Keratinocyte (primary cell): ENCODE measurements around the gene PPP1R12A. TPM values are rescaled to one million over a fixed set of nuclear protein-coding genes. Genes with fewer than 3 reads are reported as not detected.

ENCODE experiments used
- DNase-seq: peaks from one replicate; pipeline ENCODE4 v3.0.0-alpha.2; 2011; ENCODE audit warnings: low read depth, missing footprints, low spot score
- FAIRE-seq: peaks from 2 replicates; lab custom pipeline; 2011; peaks lifted over from hg19 to GRCh38; lab: Jason Lieb, UNC
- H2AFZ ChIP-seq: 2 replicates; pipeline ENCODE4 v1.6.0; 2012; ENCODE audit warnings: low read length, control low read depth, inconsistent platforms; ENCODE audit not compliant: control insufficient read depth
- H3K27ac ChIP-seq: 2 replicates; pipeline ENCODE4 v1.5.1; 2011; ENCODE audit warnings: low read length; ENCODE audit not compliant: control insufficient read depth, insufficient read depth
- H3K27me3 ChIP-seq: 3 replicates; pipeline ENCODE4 v1.6.0; 2011; ENCODE audit warnings: low read length; ENCODE audit not compliant: control insufficient read depth, insufficient read depth; ENCODE audit errors: extremely low read depth
- H3K36me3 ChIP-seq, 2 experiments: 2 replicates in 1 of 2; 3 replicates in 1 of 2; pipeline ENCODE4 v1.5.1; 2011; ENCODE audit warnings: low read length in 2 of 2, mild to moderate bottlenecking in 1 of 2; ENCODE audit not compliant: control insufficient read depth in 2 of 2, insufficient read depth in 2 of 2; ENCODE audit errors: extremely low read depth in 1 of 2
- H3K4me1 ChIP-seq: 3 replicates; pipeline ENCODE4 v1.5.1; 2011; ENCODE audit warnings: low read length; ENCODE audit not compliant: control insufficient read depth, insufficient read depth; ENCODE audit errors: extremely low read depth
- H3K4me2 ChIP-seq: 3 replicates; pipeline ENCODE4 v1.6.0; 2011; ENCODE audit warnings: low read depth, low read length; ENCODE audit not compliant: control insufficient read depth, insufficient read depth; ENCODE audit errors: extremely low read depth
- H3K4me3 ChIP-seq, 3 experiments: fragments of 200-600 bp in 1 of 3; sonication (generic) in 1 of 3; 2 replicates in 2 of 3; 3 replicates in 1 of 3; pipeline ENCODE4 v1.5.1; 2011 to 2016; ENCODE audit warnings: low read length in 3 of 3, mild to moderate bottlenecking in 3 of 3, control low read depth in 2 of 3, inconsistent platforms in 1 of 3, low read depth in 1 of 3, mixed read lengths in 1 of 3, mixed run types in 1 of 3, moderate library complexity in 1 of 3; ENCODE audit not compliant: control insufficient read depth in 2 of 3, insufficient read depth in 2 of 3; ENCODE audit errors: extremely low read depth in 1 of 3
- H3K79me2 ChIP-seq: 2 replicates; pipeline ENCODE4 v1.6.0; 2012; ENCODE audit warnings: low read length; ENCODE audit not compliant: control insufficient read depth, insufficient read depth
- H3K9ac ChIP-seq: 3 replicates; pipeline ENCODE4 v1.6.0; 2011; ENCODE audit warnings: low read length; ENCODE audit not compliant: control insufficient read depth, insufficient read depth; ENCODE audit errors: extremely low read depth
- H3K9me1 ChIP-seq: 3 replicates; pipeline ENCODE4 v1.6.0; 2011; ENCODE audit warnings: low read length; ENCODE audit not compliant: control insufficient read depth, insufficient read depth; ENCODE audit errors: extremely low read depth
- H3K9me3 ChIP-seq: 2 replicates; pipeline ENCODE4 v1.5.1; 2012; ENCODE audit warnings: low read depth, low read length; ENCODE audit not compliant: control insufficient read depth
- H4K20me1 ChIP-seq: 3 replicates; pipeline ENCODE4 v1.6.0; 2011; ENCODE audit warnings: low read length; ENCODE audit not compliant: control insufficient read depth, insufficient read depth; ENCODE audit errors: extremely low read depth
- EZH2 ChIP-seq: IDR thresholded peaks from one replicate; pipeline ENCODE4 v1.6.1; 2012; ENCODE audit warnings: inconsistent platforms, mild to moderate bottlenecking, low read length, moderate library complexity
- dilution Hi-C: fragments of 300-500 bp; cut with MboI; formaldehyde crosslinking; loops from one replicate; pipeline ENCODE4 v1.7.0; 2020; ENCODE audit warnings: low sequenced_read_pairs; ENCODE audit not compliant: extremely low pct_ligation_motif_present
- polyA plus RNA-seq, 5 experiments: library from polyadenylated mRNA; depleted of rRNA in 3 of 5; stranded (reverse) in 3 of 5; stranded (forward) in 1 of 5; unstranded in 1 of 5; fragments of >200 nt; gene quantifications; 1 replicate in 1 of 5; 2 replicates in 3 of 5; 3 replicates in 1 of 5; pipeline versions ENCODE4 v1.2.1 to v1.2.3, GENCODE V29; 2011 to 2012; ENCODE audit warnings: missing spikeins in 2 of 5, low read depth in 1 of 5, low replicate concordance in 1 of 5
- TF ChIP-seq, protein P1 (sequence below), 3 experiments: IDR thresholded peaks in 1 of 3; conservative IDR thresholded peaks in 1 of 3; optimal IDR thresholded peaks in 1 of 3; 2 replicates in 2 of 3; 3 replicates in 1 of 3; pipeline versions ENCODE3 to v1.5.1; 2011; ENCODE audit warnings: low read length in 3 of 3, mild to moderate bottlenecking in 3 of 3, moderate library complexity in 2 of 3, control low read depth in 1 of 3, inconsistent platforms in 1 of 3; ENCODE audit not compliant: insufficient read depth in 2 of 3; ENCODE audit errors: extremely low read depth in 1 of 3

PPP1R12A gene
- polyA plus RNA-seq, 1 donor (not counting 4 experiments of a cell fraction or from before 2014, with no cell fraction given), result 45.2 TPM

DNA sequence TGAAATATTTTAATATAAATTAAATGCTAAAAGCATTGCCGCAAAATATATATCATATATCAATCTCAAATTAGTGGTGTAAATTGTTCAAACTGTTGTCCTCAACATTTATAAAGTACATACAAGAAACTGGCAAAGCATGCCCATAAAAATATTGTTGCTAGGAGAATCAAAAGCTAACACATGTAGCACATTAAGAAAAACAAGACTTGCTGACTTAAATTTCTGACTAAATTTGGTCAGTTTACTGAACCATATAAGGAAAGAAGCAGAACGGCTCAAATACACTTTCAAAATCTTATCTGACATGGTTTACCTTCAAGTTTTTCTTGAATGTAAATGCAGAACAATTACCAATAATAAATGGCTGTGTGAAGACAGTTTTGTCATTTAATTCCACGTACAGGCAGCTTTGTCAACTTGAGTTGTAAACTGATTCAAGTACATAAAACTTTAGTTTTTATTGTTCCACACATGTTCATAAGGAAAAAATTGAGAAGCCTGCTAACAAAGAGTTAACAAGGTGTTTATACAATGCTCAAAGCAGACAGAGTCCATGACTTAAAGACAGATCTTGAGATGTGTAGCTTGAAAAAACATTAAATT is 50.4 kb downstream of the PPP1R12A start:
- Histone ChIP-seq H3K36me3 (no peaks in the 10 kb centered on the region), H3K79me2 (peaks cover 91% of the 10 kb centered on the region), H3K27me3 (no peaks in the 10 kb centered on the region), H3K4me2 (no peak overlapping the region), H3K9ac (no peak overlapping the region), H3K4me3 (no peak overlapping the region), H3K27ac (no peak overlapping the region), H3K9me1 (no peaks in the 10 kb centered on the region), H4K20me1 (peaks cover 2% of the 10 kb centered on the region), H2AFZ (no peak overlapping the region), H3K4me1 (peaks cover 10% of the 10 kb centered on the region), H3K9me3 (no peaks in the 10 kb centered on the region)
- FAIRE-seq (no peak), DNase-seq (no peak)
- TF ChIP-seq, protein P1, sequence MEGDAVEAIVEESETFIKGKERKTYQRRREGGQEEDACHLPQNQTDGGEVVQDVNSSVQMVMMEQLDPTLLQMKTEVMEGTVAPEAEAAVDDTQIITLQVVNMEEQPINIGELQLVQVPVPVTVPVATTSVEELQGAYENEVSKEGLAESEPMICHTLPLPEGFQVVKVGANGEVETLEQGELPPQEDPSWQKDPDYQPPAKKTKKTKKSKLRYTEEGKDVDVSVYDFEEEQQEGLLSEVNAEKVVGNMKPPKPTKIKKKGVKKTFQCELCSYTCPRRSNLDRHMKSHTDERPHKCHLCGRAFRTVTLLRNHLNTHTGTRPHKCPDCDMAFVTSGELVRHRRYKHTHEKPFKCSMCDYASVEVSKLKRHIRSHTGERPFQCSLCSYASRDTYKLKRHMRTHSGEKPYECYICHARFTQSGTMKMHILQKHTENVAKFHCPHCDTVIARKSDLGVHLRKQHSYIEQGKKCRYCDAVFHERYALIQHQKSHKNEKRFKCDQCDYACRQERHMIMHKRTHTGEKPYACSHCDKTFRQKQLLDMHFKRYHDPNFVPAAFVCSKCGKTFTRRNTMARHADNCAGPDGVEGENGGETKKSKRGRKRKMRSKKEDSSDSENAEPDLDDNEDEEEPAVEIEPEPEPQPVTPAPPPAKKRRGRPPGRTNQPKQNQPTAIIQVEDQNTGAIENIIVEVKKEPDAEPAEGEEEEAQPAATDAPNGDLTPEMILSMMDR (optimal IDR thresholded peaks at IDR 0.05 in 1 of 3, IDR thresholded peaks at IDR 0.05 in 1 of 3, conservative IDR thresholded peaks at IDR 0.05 in 1 of 3; ENCODE audit: extremely low read depth in 1 of 3, insufficient read depth in 2 of 3, low read length in 3 of 3), result no peak
- no peak for TF ChIP-seq EZH2
- dilution Hi-C loops, result no loop called here

DNA sequence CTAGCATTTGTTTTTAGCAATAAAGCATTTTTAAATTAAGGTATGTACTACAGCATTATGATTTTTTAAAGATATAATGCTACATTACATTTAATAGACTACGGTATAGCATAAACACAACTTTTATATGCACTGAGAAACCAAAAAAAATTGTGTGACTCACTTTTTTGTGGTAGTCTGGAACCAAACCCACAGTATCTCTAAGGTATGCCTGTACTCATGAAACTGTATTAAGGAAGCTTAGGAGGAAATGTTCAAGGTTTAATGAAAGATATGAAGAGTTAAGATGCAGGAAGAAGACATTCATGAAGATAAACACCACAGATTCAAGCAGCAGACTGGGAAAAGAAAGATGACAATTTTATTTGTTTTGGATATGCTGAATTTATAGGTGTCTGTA is 51.7 kb downstream of the PPP1R12A start:
- no peaks in the 10 kb centered on the region for H3K9me3 ChIP-seq
- peak overlapping the region; percentile 19 for H3K27ac ChIP-seq
- no peak overlapping the region for H3K4me3 ChIP-seq
- H2AFZ ChIP-seq, result no peak overlapping the region
- peak overlapping the region; percentile 2 for H3K4me2 ChIP-seq
- dilution Hi-C loops, result no loop called here
- H4K20me1 ChIP-seq, result peaks cover 2% of the 10 kb centered on the region
- H3K79me2 ChIP-seq, result peaks cover 89% of the 10 kb centered on the region
- H3K9ac ChIP-seq, result no peak overlapping the region
- H3K4me1 ChIP-seq, result peaks cover 10% of the 10 kb centered on the region
- FAIRE-seq, result no peak
- no peak for DNase-seq
- no peaks in the 10 kb centered on the region for H3K36me3 ChIP-seq
- no peaks in the 10 kb centered on the region for H3K9me1 ChIP-seq
- H3K27me3 ChIP-seq, result no peaks in the 10 kb centered on the region
- TF ChIP-seq, protein P1 (optimal IDR thresholded peaks at IDR 0.05 in 1 of 3, IDR thresholded peaks at IDR 0.05 in 1 of 3, conservative IDR thresholded peaks at IDR 0.05 in 1 of 3; ENCODE audit: extremely low read depth in 1 of 3, insufficient read depth in 2 of 3, low read length in 3 of 3), result no peak
- TF ChIP-seq EZH2, result no peak
